ENCODE measurements around the gene CLIP2.
A peak's percentile ranks its signal among the peaks of the same experiment; 100 is the strongest.

Gene CLIP2

DNA sequence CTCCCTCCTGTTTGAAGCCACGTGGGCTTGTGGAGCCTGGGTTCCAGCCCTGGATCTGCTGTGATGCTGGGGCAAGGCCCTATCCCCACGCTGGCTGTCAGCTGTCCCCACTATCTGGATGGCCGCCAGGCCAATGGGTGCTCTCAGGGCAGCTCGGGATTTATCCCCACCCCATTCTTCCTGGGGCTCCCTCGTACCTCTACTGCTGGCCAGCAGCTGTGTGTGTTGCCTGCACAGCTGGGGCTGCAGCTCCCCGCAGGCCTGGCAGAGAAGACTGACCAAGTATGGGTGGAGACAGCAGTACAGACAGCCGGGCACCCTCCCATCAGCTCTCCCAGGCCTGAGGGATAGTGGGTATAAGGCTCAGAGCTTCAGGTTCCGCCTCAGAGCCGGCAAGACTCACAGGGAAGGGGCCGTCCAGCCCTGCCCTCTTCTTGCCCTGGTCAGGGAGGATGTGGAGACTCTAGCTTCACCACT is 13.6 kb downstream of the CLIP2 start:
- TF ChIP-seq POLR2AphosphoS5 (IDR thresholded peaks at IDR 0.05; ENCODE audit: low read depth, low read length) (no peak), FOXP2 (optimal IDR thresholded peaks at IDR 0.05; ENCODE audit: borderline replicate concordance, extremely low read depth, extremely low read length, insufficient read depth) (no peak), TAF1 (IDR thresholded peaks at IDR 0.05; ENCODE audit: borderline replicate concordance, insufficient read depth, low read length) (no peak), SIN3A (IDR thresholded peaks at IDR 0.05; ENCODE audit: borderline replicate concordance, insufficient read depth, low read length) (no peak)
- TF ChIP-seq, protein P1, sequence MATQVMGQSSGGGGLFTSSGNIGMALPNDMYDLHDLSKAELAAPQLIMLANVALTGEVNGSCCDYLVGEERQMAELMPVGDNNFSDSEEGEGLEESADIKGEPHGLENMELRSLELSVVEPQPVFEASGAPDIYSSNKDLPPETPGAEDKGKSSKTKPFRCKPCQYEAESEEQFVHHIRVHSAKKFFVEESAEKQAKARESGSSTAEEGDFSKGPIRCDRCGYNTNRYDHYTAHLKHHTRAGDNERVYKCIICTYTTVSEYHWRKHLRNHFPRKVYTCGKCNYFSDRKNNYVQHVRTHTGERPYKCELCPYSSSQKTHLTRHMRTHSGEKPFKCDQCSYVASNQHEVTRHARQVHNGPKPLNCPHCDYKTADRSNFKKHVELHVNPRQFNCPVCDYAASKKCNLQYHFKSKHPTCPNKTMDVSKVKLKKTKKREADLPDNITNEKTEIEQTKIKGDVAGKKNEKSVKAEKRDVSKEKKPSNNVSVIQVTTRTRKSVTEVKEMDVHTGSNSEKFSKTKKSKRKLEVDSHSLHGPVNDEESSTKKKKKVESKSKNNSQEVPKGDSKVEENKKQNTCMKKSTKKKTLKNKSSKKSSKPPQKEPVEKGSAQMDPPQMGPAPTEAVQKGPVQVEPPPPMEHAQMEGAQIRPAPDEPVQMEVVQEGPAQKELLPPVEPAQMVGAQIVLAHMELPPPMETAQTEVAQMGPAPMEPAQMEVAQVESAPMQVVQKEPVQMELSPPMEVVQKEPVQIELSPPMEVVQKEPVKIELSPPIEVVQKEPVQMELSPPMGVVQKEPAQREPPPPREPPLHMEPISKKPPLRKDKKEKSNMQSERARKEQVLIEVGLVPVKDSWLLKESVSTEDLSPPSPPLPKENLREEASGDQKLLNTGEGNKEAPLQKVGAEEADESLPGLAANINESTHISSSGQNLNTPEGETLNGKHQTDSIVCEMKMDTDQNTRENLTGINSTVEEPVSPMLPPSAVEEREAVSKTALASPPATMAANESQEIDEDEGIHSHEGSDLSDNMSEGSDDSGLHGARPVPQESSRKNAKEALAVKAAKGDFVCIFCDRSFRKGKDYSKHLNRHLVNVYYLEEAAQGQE (IDR thresholded peaks at IDR 0.05; ENCODE audit: insufficient read depth in 1 of 2, low read depth in 2 of 2, low read length in 2 of 2), result no peak

DNA sequence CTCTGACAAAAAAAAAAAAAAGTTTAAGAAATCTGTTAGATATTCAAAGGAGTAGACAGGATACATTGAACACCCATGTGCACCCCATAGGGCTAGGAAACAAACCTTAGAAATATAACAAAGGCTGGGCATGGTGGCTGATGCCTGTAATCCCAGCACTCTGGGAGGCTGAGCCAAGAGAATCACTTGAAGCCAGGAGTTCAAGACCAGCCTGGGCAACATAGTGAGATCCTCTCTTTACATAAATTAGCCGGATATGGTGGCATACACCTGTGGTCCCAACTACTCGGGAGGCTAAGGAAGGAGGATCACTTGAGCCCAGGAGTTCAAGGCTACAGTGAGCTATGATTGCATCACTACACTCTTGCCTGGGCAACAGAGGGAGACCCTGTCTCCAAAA is 15.3 kb downstream of the CLIP2 start:
- no peak for TF ChIP-seq FOXP2 (optimal IDR thresholded peaks at IDR 0.05; ENCODE audit: borderline replicate concordance, extremely low read depth, extremely low read length, insufficient read depth)
- TF ChIP-seq SIN3A (IDR thresholded peaks at IDR 0.05; ENCODE audit: borderline replicate concordance, insufficient read depth, low read length), result no peak
- TF ChIP-seq POLR2AphosphoS5 (IDR thresholded peaks at IDR 0.05; ENCODE audit: low read depth, low read length), result no peak
- TF ChIP-seq TAF1 (IDR thresholded peaks at IDR 0.05; ENCODE audit: borderline replicate concordance, insufficient read depth, low read length), result no peak
- TF ChIP-seq, protein P1 (IDR thresholded peaks at IDR 0.05; ENCODE audit: insufficient read depth in 1 of 2, low read depth in 2 of 2, low read length in 2 of 2), result no peak

DNA sequence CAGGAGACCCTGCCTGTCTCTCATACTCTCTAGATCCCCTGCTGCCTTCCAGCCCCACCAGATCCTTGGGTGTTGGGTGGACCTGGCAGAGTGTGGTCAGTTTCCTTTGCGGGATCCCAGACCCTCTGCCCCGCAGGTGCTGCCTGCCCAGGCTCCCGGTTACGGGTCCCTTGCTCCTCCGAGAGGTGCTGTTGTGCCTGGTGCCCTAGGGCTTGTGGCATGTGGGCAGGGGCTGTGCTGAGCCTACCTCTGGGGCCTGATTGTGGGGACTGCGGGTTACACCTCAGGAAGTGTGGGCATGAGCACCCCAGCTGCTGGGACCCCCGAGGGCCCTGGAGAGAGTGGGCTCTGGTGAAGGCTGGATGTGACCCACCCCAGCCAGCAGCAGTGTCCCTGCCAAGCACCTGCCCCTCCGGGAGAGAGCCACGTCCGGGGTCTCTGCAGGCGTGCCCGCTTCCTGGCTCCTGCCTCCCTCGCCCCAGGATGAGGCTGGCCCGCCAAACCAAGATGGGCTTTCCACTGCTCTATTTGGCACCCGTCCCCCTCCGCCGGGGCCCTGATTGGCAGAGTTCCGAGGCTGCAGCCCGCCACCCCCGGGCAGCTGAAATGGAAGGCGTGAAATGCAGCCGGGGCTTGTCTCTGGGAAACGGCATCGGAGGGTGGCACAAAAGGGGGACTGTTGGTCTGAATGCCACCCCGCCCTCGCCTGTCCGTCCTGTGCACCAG is 17.0 kb downstream of the CLIP2 start:
- no peak for TF ChIP-seq POLR2AphosphoS5 (IDR thresholded peaks at IDR 0.05; ENCODE audit: low read depth, low read length)
- no peak for TF ChIP-seq TAF1 (IDR thresholded peaks at IDR 0.05; ENCODE audit: borderline replicate concordance, insufficient read depth, low read length)
- TF ChIP-seq, protein P1 (IDR thresholded peaks at IDR 0.05; ENCODE audit: insufficient read depth in 1 of 2, low read depth in 2 of 2, low read length in 2 of 2), result no peak
- TF ChIP-seq SIN3A (IDR thresholded peaks at IDR 0.05; ENCODE audit: borderline replicate concordance, insufficient read depth, low read length), result no peak
- no peak for TF ChIP-seq FOXP2 (optimal IDR thresholded peaks at IDR 0.05; ENCODE audit: borderline replicate concordance, extremely low read depth, extremely low read length, insufficient read depth)

DNA sequence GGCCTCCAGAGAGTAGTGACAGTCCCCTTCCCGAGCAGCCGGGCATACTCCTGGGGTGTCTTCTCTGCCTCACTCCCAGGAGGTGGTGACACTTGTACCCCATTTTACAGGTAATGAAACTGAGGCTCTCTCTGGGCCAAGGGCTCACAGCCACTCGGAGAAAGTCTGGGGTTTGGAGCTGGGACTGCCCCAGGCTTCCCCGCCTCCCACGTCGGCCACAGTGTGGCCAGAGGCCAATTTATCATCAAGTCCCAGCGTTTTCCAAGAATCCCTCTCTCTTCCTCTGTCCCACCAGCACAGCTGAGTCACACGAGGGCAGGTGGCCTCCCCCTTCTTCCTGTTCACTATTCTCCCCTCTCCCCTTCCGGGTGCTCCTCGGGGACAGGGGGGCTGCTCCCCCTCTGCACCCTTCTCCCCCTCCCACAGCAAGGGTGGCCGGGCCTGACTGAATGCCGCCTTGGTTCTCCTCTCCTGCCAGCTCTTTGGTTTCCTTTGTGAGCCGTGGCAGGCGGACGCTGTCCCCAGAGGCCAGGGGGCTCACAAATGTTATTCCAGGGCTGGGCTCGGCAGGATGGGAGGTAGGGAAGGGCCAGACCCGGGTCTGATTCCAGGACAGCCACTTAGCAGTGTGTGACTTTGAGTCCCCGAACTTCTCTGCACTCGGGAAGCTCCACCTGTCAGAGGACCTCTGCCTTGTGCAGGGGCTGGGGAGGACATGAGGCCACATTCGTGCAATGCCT is 17.7 kb downstream of the CLIP2 start:
- TF ChIP-seq FOXP2 (optimal IDR thresholded peaks at IDR 0.05; ENCODE audit: borderline replicate concordance, extremely low read depth, extremely low read length, insufficient read depth), result peak; percentile 49
- TF ChIP-seq, protein P1 (IDR thresholded peaks at IDR 0.05; ENCODE audit: insufficient read depth in 1 of 2, low read depth in 2 of 2, low read length in 2 of 2), result no peak
